HCT116 (cell line): ENCODE data around the gene LCN15. TPM values are rescaled to one million over a fixed set of nuclear protein-coding genes. Genes with fewer than 3 reads are reported as not detected.

Experiments
- ATAC-seq: fragments of 200-7000 bp; cut with Tn5 transposase; 2 replicates; pipeline ENCODE4 v1.9.1; 2020; ENCODE audit warnings: mild to moderate bottlenecking, moderate library complexity
- BruUV-seq: library from RNA; stranded (reverse); fragments of 400-500 nt; replicated peaks from 2 replicates; lab custom pipeline; 2021; lab: Mats Ljungman, UMichigan
- CTCF ChIA-PET: fragments of 300-600 bp; sonication (Branson Sonifier 250); formaldehyde crosslinking; loops from one replicate; lab custom pipeline; 2021; ENCODE audit warnings: antibody characterized with exemption; lab: Charles Lee
- POLR2A ChIA-PET: fragments of 300-600, 350-600 bp; sonication (Branson Sonifier 250); formaldehyde crosslinking; loops from one replicate; lab custom pipeline; 2021; ENCODE audit warnings: antibody characterized with exemption; lab: Charles Lee
- RAD21 ChIA-PET, 2 experiments: fragments of 300-600 bp; sonication (Branson Sonifier 250); formaldehyde crosslinking; loops; one replicate each; lab custom pipeline; 2023; ENCODE audit warnings: low total read pairs in 2 of 2; ENCODE audit not compliant: uncharacterized antibody in 2 of 2, unreplicated experiment in 2 of 2, low non-redundant PET in 1 of 2; lab: Charles Lee
- DNase-seq: peaks from one replicate; pipeline ENCODE4 v3.0.0-alpha.2; 2010; ENCODE audit warnings: low read depth, low spot score
- H2AFZ ChIP-seq: fragments of 200-600 bp; shearing (Covaris generic), sonication (generic); 2 replicates; pipeline ENCODE4 v1.6.1; 2017; ENCODE audit warnings: low read depth, mixed run types, mixed read lengths, antibody characterized with exemption, low read length; ENCODE audit not compliant: poor library complexity, severe bottlenecking
- H3K27ac ChIP-seq: 2 replicates; pipeline ENCODE4 v1.5.1; 2012; ENCODE audit warnings: low read depth, low read length
- H3K27me3 ChIP-seq: fragments of 200-600 bp; sonication (generic); 2 replicates; pipeline ENCODE4 v1.6.1; 2016; ENCODE audit warnings: mixed run types, low read length, mixed read lengths; ENCODE audit not compliant: insufficient read depth
- H3K36me3 ChIP-seq, 2 experiments: fragments of 200-500 bp in 1 of 2; fragments of 200-600 bp in 1 of 2; sonication (Bioruptor generic) in 1 of 2; sonication (generic) in 1 of 2; 2 replicates each; pipeline versions ENCODE4 v1.5.1 to v1.6.1; 2014 to 2016; ENCODE audit warnings: low read length in 2 of 2, inconsistent platforms in 1 of 2, mixed read lengths in 1 of 2, mixed run types in 1 of 2; ENCODE audit not compliant: insufficient read depth in 2 of 2, control insufficient read depth in 1 of 2
- H3K4me1 ChIP-seq, 2 experiments: fragments of 200-600 bp in 1 of 2; sonication (generic) in 1 of 2; 2 replicates each; pipeline versions ENCODE4 v1.5.1 to v1.6.1; 2012 to 2017; ENCODE audit warnings: low read length in 2 of 2, inconsistent platforms in 1 of 2, mild to moderate bottlenecking in 1 of 2, mixed read lengths in 1 of 2, mixed run types in 1 of 2, moderate library complexity in 1 of 2; ENCODE audit not compliant: insufficient read depth in 2 of 2, control insufficient read depth in 1 of 2
- H3K4me2 ChIP-seq: fragments of 200-600 bp; sonication (generic); 2 replicates; pipeline ENCODE4 v1.6.1; 2017; ENCODE audit warnings: mixed run types, low read length, mixed read lengths
- H3K4me3 ChIP-seq, 2 experiments: fragments of 200-600 bp in 1 of 2; sonication (generic) in 1 of 2; replicated peaks in 1 of 2; 2 replicates each; pipeline ENCODE4 v1.5.1; 2011 to 2016; ENCODE audit warnings: low read length in 2 of 2, control low read depth in 1 of 2, low read depth in 1 of 2, mild to moderate bottlenecking in 1 of 2, mixed read lengths in 1 of 2, mixed run types in 1 of 2
- H3K79me2 ChIP-seq: fragments of 200-600 bp; sonication (generic); 2 replicates; pipeline ENCODE4 v1.6.1; 2017; ENCODE audit warnings: mild to moderate bottlenecking, mixed run types, low read length, moderate library complexity, mixed read lengths; ENCODE audit not compliant: insufficient read depth
- H3K9ac ChIP-seq: fragments of 200-600 bp; sonication (generic); 2 replicates; pipeline ENCODE4 v1.6.1; 2016; ENCODE audit warnings: low read length, mixed read lengths
- H3K9me2 ChIP-seq: fragments of 200-600 bp; sonication (generic), shearing (Covaris generic); 2 replicates; pipeline ENCODE4 v1.6.1; 2017; ENCODE audit warnings: mixed run types, mild to moderate bottlenecking, moderate library complexity; ENCODE audit not compliant: insufficient read depth
- H3K9me3 ChIP-seq, 2 experiments: fragments of 200-500 bp in 1 of 2; fragments of 200-600 bp in 1 of 2; sonication (Bioruptor generic) in 1 of 2; sonication (generic) in 1 of 2; 2 replicates each; pipeline ENCODE4 v1.6.1; 2014 to 2017; ENCODE audit warnings: low read length in 2 of 2, mixed read lengths in 2 of 2, inconsistent platforms in 1 of 2, low read depth in 1 of 2, mild to moderate bottlenecking in 1 of 2, mixed run types in 1 of 2, moderate library complexity in 1 of 2; ENCODE audit not compliant: control insufficient read depth in 1 of 2, insufficient read depth in 1 of 2
- H4K20me1 ChIP-seq: fragments of 200-600 bp; sonication (generic), shearing (Covaris generic); 2 replicates; pipeline ENCODE4 v1.6.1; 2017; ENCODE audit warnings: mixed run types, mild to moderate bottlenecking, moderate library complexity; ENCODE audit not compliant: insufficient read depth
- ATF3 ChIP-seq: IDR thresholded peaks from 2 replicates; pipeline ENCODE4 v1.6.1; 2012
- CBX3 ChIP-seq: IDR thresholded peaks from 2 replicates; pipeline ENCODE4 v1.6.1; 2012; ENCODE audit warnings: low read depth
- CTCF ChIP-seq, 3 experiments: fragments of 200-600 bp in 1 of 3; sonication (generic) in 1 of 3; IDR thresholded peaks in 2 of 3; conservative IDR thresholded peaks in 1 of 3; 2 replicates each; pipeline ENCODE4 v1.5.1; 2012 to 2017; ENCODE audit warnings: low read depth in 2 of 3, low read length in 2 of 3, antibody characterized with exemption in 1 of 3, borderline replicate concordance in 1 of 3, control low read depth in 1 of 3, mild to moderate bottlenecking in 1 of 3, mixed read lengths in 1 of 3, mixed run types in 1 of 3, moderate library complexity in 1 of 3; ENCODE audit not compliant: insufficient read depth in 1 of 3
- FOSL1 ChIP-seq: IDR thresholded peaks from 2 replicates; pipeline ENCODE4 v1.6.1; 2012; ENCODE audit warnings: low read depth
- JUND ChIP-seq: IDR thresholded peaks from 2 replicates; pipeline ENCODE4 v1.6.1; 2012
- POLR2A ChIP-seq: IDR thresholded peaks from 2 replicates; pipeline ENCODE4 v1.7.0; 2011; ENCODE audit warnings: borderline replicate concordance; ENCODE audit not compliant: insufficient read depth, insufficient read length; ENCODE audit errors: extremely low read depth
- RAD21 ChIP-seq: IDR thresholded peaks from 2 replicates; pipeline ENCODE4 v1.6.1; 2012; ENCODE audit warnings: low read depth, mild to moderate bottlenecking
- SIN3A ChIP-seq: IDR thresholded peaks from 2 replicates; pipeline ENCODE4 v1.6.1; 2012; ENCODE audit warnings: low read depth
- SRF ChIP-seq: IDR thresholded peaks from 2 replicates; pipeline ENCODE4 v1.6.1; 2012; ENCODE audit warnings: low read depth
- ZFX ChIP-seq: fragments of 450-650 bp; IDR thresholded peaks from 2 replicates; pipeline ENCODE4 v1.6.1; 2017
- intact Hi-C: fragments of 100-400 bp; cut with micrococcal nuclease; formaldehyde crosslinking; loops from 2 replicates; pipeline ENCODE4 v1.10.0; 2022
- total RNA-seq: library from RNA; stranded (reverse); gene quantifications from one replicate; pipeline ENCODE4 v1.2.1, GENCODE V29; 2021; ENCODE audit not compliant: unreplicated experiment
- TF ChIP-seq, protein P1 (sequence below): IDR thresholded peaks from 2 replicates; pipeline ENCODE4 v1.6.1; 2012

Gene LCN15
- total RNA-seq, 1 experiment from 2014 or later: 0.76 TPM

GRCh38 chr9:136717399-136717798 lies 46.9 kb downstream of the LCN15 start:
- H3K27ac ChIP-seq: no peak overlapping the region
- H3K4me1 ChIP-seq: peaks cover 10 to 18% of the 10 kb centered on the region in 2 experiments; a peak in 3 of 4 replicates
- no peaks in the 10 kb centered on the region for H3K9me2 ChIP-seq
- H3K4me3 ChIP-seq: no peak overlapping the region
- no peaks in the 10 kb centered on the region; the same call in 1 of the 2 replicates for H3K79me2 ChIP-seq
- H3K9me3 ChIP-seq: no peaks in the 10 kb centered on the region
- CTCF ChIA-PET: no interaction called here
- no peaks in the 10 kb centered on the region for H4K20me1 ChIP-seq
- H2AFZ ChIP-seq: no peak overlapping the region
- TF ChIP-seq FOSL1 (no peak), SIN3A (no peak), ZFX (no peak), RAD21 (no peak), SRF (no peak), CBX3 (no peak), CTCF (IDR thresholded peaks at IDR 0.05 in 2 of 3, conservative IDR thresholded peaks at IDR 0.05 in 1 of 3; ENCODE audit: borderline replicate concordance in 1 of 3, insufficient read depth in 1 of 3, low read depth in 2 of 3, low read length in 2 of 3) (no peak), POLR2A (no peak), ATF3 (no peak), JUND (no peak)
- TF ChIP-seq, protein P1, sequence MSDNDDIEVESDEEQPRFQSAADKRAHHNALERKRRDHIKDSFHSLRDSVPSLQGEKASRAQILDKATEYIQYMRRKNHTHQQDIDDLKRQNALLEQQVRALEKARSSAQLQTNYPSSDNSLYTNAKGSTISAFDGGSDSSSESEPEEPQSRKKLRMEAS: no peak
- no peaks in the 10 kb centered on the region; a peak in 1 of 4 replicates for H3K36me3 ChIP-seq
- intact Hi-C loops: no loop called here
- POLR2A ChIA-PET: no interaction called here
- ATAC-seq: no peak
- no peak for DNase-seq
- no TSS peak for BruUV-seq
- RAD21 ChIA-PET: no interaction called here
- H3K4me2 ChIP-seq: no peak overlapping the region
- no peaks in the 10 kb centered on the region for H3K27me3 ChIP-seq
- no peak overlapping the region for H3K9ac ChIP-seq
